A172 (cell line): ENCODE measurements around the gene MYO9A. TPM values are rescaled to one million over a fixed set of nuclear protein-coding genes. Genes with fewer than 3 reads are reported as not detected.

Experiments
- DNase-seq: peaks from one replicate; pipeline ENCODE4 v3.0.0-alpha.2; 2015; ENCODE audit warnings: low spot score
- total RNA-seq: library from RNA; depleted of rRNA; stranded (reverse); fragments of >200 nt; shearing (Covaris generic); gene quantifications from 2 replicates; pipeline ENCODE4 v1.2.3, GENCODE V29; 2014; rRNA removed

The MYO9A gene, protein sequence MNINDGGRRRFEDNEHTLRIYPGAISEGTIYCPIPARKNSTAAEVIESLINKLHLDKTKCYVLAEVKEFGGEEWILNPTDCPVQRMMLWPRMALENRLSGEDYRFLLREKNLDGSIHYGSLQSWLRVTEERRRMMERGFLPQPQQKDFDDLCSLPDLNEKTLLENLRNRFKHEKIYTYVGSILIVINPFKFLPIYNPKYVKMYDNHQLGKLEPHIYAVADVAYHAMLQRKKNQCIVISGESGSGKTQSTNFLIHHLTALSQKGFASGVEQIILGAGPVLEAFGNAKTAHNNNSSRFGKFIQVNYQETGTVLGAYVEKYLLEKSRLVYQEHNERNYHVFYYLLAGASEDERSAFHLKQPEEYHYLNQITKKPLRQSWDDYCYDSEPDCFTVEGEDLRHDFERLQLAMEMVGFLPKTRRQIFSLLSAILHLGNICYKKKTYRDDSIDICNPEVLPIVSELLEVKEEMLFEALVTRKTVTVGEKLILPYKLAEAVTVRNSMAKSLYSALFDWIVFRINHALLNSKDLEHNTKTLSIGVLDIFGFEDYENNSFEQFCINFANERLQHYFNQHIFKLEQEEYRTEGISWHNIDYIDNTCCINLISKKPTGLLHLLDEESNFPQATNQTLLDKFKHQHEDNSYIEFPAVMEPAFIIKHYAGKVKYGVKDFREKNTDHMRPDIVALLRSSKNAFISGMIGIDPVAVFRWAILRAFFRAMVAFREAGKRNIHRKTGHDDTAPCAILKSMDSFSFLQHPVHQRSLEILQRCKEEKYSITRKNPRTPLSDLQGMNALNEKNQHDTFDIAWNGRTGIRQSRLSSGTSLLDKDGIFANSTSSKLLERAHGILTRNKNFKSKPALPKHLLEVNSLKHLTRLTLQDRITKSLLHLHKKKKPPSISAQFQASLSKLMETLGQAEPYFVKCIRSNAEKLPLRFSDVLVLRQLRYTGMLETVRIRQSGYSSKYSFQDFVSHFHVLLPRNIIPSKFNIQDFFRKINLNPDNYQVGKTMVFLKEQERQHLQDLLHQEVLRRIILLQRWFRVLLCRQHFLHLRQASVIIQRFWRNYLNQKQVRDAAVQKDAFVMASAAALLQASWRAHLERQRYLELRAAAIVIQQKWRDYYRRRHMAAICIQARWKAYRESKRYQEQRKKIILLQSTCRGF (N-terminal part only)
- 14.9 and 18.4 TPM in 2 replicates for total RNA-seq

DNA sequence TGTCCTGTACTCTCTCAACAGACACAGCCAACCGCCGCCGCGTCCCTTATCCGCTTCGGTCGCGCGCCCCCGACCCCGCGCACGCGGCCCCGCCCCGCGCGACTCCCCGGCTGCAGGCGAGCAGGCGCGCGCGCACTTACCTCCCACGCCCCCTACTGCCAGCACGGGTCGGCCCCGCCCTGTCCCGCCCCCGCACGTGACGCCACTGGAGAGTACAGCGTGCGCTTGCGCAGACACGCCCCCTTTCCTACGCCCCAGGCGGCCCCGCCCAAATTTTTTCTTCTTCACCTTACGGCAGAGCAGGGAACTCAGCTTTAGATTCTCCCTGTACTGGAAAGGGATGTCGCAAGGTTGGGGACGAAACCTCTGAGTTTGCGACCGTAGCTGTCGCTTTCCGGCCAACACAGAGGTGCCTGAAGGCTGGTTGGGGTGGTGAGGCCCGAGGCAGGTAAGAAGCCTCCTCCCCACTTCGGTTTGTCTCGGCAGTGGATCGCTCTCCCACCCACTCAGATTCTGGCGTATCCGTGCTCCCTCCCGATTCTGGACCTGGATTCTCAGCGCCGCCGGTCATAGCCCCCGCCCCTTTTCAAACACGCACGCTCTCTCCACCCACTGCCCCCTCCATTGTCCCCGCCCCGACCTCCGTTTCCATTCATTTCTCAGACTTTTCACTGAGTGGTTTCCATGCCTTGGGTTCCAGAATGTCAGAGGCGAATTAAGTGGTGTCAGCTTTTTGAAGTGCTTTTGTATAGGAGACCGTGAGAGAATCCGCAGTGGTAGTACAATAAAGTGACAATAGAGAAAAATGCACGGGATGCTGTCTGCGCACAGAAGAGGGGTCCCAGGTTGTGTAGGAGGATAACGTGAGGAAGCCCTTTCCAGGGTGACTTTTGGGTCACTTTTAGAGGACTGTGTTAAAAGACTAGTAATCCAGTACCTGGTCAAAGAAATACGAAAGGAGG lies at the start of gene MYO9A, which contains the start of gene SENP8:
Gene MYO9A, minus strand, starts transcription at position 134 of the 962 bp plus-strand sequence. CDS start 71,587 bp downstream, outside the sequence.
Gene SENP8, plus strand, starts transcription at position 387 of the 962 bp plus-strand sequence. CDS start 21,221 bp downstream, outside the sequence.
- peak; percentile 95 for DNase-seq

DNA sequence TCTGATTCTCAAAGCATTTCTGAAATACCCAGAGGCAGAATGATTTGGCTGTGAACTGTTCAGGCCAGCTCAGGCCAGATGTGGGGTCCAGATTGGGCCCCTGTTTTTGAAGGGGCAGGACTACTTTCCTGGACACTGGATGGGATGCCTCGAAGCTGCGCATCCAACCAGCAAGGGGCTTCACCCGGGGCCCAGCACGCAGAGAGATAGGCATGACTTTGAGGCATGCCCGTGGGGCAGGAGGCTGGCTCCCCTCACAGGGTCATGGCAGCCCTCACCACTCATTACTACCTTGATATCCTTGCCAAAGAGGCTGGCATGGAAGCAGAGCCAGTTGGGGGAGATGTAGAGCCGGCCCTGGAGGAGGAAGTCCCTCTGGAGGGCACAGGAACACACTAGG lies 49.5 kb upstream of the MYO9A start:
- DNase-seq: no peak

DNA sequence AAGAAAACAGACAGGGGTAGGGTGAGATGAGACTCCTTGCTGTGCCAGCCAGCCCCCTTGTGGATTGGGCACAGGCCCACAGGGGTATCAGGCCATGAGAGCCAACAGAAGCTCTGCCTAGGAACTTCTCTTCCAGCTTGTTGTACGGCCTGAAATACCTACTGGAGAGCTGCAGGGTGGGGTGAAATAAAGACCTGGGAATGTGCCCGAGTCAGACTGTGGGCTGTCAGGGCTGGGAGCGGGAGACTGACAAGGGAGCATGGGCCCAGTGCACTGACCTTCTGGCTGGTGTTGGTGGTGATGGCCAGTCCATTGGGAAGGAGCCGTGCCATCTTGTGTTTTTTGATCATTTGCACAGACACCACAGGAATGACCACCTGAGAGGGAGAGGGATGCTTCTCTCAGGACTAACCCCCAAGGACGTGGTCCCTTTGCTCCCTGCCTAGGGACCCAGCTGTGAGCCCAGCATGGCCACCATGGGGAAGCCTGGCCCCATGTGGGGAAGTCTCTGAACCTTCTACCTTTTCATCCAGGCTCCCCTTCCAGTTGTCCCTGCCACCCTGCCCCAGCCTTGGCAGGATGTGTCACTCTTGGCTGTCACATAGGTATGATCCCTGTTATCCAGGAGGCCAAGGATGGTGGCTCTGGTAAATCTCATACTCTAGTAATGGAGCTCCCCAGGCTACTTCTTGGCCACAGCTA lies 48.9 kb upstream of the MYO9A start:
- DNase-seq: no peak

DNA sequence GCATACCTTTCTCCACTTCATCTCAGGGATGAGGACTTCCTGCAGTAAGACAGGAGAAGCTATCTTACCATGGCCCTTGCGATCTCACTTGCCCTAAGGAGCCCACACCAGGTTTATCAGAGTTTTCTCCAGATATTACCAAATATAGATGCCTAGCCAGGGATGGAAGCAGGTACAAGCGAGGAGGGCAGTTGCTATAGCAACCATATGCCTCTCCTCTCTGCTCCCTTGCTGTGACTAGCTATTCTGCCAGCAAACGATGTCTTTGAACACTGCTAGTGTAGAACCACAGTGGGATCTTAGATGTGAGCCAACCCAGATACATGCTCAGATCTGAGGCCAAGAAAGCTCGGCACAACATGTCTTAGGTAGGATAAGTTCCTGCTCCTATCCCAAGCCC lies 45.8 kb upstream of the MYO9A start:
- no peak for DNase-seq

DNA sequence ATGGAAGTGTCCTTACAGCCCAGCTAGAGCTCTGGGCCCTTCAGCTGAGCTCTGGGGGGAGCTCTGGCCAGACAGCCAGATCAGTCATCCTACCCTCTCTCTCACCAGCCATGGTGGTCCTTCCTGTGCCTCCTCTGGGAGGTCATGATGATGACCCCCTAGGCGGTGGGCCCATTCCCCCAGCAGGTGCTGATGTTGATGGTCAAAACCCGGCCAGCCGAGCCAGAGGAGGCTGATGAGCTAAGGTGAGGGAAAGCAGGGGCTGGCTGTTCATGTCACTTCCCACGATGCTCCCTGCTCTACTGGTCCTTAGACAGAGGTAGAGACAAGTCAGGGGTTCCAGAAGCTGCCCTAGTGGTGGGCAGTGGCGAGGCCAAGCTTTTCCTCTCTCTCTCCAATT lies 44.6 kb upstream of the MYO9A start:
- DNase-seq: no peak

DNA sequence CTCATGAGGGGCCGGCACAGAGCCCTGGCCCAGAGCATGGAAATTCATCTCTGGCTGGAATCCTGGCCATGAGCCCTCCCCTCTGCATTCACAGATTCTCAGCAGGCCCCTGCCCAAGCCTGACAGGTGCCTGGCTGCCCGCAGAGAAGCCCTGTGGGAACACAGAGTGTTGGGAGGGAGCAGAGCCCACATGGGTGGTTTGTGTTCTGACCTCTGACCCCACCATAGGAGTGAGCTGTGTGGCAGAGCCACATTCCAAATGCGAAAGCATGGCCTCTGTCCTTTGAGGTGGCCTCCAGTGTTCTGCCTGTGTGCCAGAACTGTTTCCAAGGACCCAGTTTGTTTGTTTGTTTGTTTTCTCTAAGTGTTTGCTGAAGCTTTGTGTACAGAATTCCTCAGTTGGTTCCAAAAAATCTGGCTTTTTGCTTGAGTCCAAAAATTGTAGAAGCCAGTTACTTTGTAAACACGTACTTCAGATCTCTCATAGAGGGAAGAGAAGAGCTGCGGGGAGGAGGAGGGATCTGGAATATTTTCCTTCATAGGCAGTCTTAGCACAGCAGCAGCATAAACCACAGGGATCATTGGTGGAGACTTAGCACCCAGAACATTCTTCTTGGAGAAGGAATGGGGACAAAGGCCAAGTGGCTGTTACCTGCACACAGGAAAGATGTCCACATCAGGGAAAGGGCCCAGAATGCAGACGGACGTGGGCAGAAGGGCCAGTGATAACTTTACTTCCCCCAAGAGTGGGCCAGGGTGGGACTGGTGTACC lies 43.6 kb upstream of the MYO9A start:
- no peak for DNase-seq

DNA sequence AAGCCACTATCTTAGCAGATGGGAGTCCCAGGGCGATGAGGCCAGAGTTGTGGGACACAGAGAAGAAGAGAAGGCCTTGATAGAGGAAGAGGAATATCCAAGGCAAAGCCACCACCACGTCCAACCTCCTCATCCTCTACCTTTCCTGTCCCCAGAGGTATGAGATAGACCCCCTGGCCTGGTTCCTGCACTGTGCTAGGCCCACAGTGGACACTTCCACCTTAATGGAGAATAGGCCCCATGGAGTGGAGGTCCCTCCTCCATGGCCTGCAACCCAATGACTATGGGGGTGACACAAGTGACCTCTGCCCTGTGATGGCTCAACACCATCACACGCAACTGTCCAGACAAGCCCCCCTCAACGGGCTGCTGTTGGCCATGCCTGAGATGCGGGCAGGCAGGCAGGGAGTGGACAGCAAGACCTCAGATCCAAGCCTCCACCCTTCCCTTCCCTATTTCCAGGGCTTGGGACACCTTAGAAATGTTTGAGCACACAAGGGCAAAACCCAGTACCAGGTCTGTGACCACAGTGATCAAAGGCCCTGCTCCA lies 42.8 kb upstream of the MYO9A start:
- DNase-seq: no peak

DNA sequence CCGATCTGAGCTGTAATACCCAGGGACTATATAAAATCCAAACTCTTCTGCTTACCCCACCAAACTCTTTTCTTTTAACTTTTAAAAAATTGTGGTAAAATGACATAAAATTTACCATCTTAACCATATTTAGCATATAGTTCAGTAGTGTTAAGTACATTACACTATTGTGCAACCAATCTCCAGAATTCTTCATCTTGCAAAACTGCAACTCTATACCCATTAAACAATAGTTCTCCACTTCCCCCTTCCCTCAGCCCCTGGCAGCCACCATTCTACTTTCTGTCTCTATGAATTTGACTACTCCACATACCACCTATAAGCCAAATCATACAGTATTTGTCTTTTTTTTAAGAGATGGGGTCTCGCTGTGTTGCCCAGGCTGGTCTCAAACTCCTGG lies 39.0 kb upstream of the MYO9A start:
- DNase-seq: no peak

DNA sequence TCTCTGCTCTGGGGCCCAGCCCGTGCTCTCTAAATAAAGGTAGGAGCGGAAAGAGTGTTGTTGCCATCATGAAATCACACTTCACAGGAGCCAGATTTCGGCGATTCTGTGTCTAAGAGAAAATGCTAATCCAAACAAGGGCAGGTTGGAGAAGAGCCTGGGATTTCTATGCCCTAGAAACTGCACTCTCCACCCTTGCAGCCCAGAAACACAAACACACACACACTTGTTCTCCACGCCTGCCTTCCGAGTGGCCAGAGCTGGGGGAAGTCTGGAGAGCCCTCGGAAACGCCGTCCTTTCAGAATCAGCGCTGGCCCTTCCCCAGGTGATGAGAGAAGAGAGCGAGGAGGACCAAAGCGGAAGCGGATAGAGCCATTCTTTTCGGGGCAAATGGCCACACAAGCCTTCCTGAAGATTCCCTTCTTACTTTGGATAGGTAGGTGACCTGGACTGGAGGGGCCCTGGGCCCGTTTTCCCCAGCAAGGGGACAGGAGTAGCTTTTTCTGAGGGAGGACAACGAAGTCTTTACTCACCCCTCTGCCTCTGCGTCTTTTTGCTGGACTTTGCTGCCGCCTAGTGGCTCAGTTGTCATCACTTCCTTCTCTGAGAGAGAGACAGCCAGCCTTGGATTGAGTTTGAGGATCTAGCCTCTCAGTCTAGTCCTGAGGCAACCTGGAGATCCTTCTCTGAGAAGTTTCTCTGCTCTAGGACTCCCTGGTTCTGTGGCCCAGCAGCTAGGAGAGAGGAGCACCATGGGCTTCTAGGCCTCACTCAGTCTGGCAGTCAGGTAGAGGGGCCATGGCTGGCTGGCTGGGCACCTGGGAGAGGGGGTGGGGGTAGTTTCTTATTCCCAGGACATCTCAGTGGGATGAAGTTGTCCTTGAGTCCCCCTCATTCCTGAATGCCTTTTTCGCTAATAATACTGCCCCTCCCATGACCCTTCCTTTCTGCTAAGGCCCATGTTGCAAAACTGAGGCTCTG lies 38.0 kb upstream of the MYO9A start:
- peak; percentile 69 for DNase-seq

DNA sequence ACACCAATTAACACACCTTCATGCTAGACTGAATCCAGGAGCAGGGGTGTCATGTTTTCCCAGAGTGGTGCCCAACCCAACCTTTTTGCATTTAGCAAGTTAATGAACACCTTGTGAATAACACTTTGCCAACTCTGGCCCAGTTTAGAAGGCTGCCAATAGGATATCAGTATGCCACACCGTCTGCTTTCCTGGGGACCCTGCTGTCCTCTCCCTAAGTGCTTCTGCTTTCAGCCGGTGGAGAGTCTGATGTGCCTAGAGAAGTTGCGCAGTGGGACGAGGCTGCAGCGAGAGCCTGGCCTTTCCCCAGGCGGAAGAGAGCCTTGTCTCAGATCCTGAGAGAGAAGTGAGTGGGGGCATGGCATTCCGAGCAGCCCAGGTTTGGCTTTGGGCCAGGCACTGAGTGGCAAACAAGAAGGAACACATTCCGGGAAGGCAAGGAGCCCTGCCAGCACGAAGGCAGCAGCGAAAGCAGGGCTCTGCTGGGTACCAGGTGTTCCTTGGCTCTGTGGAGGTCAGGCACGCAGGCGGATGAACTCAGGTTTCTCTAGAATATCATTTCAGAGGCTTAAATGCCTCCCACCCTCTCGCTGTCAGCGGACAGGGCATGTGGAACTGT lies 37.2 kb upstream of the MYO9A start:
- DNase-seq: peak; percentile 18

DNA sequence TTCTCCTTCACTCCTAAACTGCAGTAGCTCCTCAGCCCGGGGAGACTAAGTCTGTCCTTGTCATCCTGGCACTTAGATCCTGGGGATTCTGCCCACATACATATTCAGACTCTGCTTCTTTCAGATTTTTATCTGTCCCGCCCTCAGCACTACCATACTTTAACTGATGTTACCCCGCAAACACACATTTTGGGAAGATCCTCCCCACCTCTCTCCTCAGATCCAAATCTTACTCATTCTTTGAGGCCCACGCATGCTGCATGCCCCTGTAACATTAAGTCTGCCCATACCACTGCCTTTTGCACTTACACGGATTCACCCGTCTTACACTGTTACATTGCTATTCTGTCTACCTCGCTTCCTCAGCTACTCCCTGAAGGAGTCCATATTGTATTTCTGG lies 36.4 kb upstream of the MYO9A start:
- no peak for DNase-seq

DNA sequence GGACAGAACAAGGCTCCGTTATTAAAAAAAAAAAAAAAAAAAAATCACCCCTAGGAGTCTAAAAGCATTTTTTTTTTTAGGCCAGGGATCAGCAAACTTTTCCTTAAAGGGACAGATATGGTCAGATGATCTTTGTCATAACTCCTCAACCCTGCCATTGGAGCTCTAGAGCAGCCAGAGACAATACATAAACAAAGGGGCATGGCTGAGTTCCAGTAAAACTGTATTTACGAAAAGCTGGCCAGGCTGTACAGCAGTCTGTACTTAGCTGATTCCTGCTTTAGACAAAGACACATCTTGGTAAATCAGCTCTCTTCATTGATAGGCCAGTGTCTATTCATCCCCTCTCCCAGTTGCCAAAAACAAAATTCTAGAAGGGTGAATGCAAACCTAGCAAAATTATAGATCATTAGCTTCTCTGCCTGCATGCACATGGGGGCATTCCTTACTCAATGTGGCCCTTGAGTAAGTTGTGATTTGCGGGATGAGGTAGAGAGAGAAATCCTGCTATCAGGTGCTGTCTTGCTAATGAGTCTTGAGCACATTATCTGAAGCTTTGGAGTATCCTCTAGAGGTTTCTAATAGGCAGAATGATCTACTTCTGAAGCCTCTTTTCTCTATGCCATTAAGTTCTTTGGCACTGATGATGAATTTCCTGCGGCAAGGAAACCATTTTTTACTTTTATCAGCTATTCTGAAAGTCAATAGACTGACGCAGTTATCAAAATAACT lies 35.5 kb upstream of the MYO9A start:
- DNase-seq: no peak

DNA sequence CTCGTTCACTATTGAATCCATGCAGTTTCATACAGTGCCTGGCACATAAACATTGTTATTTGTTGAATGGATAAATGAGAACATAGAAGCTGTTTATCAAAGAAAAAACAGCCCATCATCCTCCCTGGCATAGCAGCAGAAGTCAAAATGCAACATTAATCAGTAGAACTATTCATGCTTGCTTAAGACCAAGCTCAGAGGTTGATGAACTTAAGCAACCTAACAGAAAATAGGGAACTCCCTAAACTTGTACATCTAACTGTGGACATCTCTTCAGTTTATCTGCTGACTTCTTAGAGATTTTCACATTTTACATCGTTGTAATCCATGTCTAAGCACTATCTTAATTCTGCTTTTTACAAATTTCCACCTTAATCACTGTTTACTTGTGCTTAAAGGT lies 29.5 kb upstream of the MYO9A start:
- DNase-seq: no peak

DNA sequence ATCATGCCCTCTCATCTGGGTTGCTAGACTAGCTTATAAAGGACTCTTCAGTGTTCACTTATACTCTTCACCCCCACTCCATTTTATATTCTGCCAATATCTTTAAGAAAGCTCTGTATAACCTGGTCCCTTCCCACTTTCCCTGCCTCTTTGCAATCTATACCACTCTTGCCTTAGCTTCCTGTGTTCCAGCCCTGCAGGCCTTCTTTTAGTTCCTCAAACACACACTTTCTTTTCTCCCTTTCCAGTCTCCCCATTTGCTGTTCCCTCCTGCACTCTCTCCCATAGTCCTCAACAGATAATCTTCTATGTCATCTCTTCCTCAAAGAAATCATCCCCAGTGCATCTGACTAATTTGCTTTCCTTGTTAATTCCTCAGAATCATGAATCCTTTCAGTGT lies 29.0 kb upstream of the MYO9A start:
- no peak for DNase-seq

DNA sequence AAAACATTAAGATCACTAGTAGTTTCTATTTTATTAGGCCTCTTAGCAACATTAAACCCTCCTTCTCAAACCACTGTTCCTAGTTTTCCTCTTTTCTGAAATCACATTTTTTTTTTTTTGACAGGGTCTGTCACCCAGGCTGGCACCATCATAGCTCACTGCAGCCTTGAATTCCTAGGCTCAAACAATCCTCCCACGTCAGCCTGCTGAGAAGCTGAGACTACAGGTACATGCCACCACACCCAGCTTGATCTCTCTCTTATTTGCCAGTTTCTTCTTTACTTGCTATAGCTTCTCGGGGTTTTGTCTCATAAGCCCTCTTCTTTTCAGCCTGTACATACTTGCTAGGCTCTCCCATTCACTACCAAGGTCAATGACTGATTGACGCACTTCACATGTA lies 28.3 kb upstream of the MYO9A start:
- DNase-seq: no peak

DNA sequence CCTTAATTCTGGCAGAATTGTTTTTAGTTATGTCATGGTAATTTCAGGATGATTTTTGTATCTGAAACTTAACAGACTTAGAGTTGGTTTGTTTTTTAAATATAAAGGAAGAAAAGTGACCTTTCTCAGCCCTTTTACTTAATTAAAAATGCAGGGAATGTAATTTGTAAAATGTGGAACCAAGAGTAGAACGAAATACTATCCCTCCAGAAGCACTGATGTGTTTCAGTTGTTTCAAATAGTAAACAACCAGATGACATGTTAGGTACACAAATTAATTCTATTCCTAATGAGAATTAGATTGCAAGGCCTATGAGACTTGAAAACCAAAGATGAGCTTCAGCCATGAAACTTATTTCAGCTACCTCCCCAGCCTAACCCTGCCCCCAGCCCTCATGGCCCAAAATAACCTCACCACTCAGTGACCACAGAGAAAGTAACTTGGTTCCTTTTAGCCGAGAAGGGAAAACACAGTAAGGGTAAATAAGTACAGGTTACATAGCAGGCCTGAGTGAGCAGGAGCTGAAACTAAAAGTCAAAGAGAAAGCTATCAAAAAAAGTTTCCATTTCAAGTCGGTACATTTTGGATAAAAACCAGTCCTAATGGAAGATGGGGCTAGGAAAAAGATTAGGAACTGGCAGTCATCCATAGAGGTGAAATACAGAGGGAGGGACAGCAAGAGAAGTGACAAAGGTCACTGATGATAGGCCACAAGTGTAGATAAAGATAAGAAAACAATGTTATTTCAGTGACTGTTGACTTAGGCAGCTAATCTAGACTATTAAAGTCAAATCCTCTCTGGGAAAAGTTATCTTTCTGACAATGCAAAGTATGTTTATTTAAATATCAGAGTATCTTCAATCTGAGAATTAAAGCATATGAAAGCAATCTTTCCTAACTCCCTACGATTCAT lies 23.5 kb upstream of the MYO9A start:
- DNase-seq: peak; percentile 50
